H9 (cell line): ENCODE results near the gene CHURC1. TPM values are rescaled to one million over a fixed set of nuclear protein-coding genes. Genes with fewer than 3 reads are reported as not detected.

Experiments used
- DNase-seq: peaks from one replicate; pipeline ENCODE4 v3.0.0-alpha.2; 2017
- H2AFZ ChIP-seq: one replicate; pipeline ENCODE4 v1.6.1; 2013; ENCODE audit warnings: mild to moderate bottlenecking, low read length, control low read depth, moderate library complexity
- H2AK5ac ChIP-seq: 2 replicates; pipeline ENCODE4 v1.6.1; 2013; ENCODE audit warnings: low read length, control low read depth, mixed read lengths; ENCODE audit not compliant: insufficient read length
- H2BK120ac ChIP-seq: one replicate; pipeline ENCODE4 v1.6.1; 2013; ENCODE audit warnings: low read depth, mild to moderate bottlenecking, low read length, control low read depth, inconsistent platforms; ENCODE audit not compliant: poor library complexity, severe bottlenecking
- H2BK12ac ChIP-seq: 2 replicates; pipeline ENCODE4 v1.6.1; 2013; ENCODE audit warnings: low read length, control low read depth, mixed read lengths, low read depth; ENCODE audit not compliant: insufficient read length
- H2BK15ac ChIP-seq: 2 replicates; pipeline ENCODE4 v1.6.1; 2013; ENCODE audit warnings: low read depth, low read length, control low read depth
- H2BK20ac ChIP-seq: one replicate; pipeline ENCODE4 v1.6.1; 2013; ENCODE audit warnings: low read depth, mild to moderate bottlenecking, low read length, control low read depth, inconsistent platforms; ENCODE audit not compliant: poor library complexity, severe bottlenecking
- H2BK5ac ChIP-seq: 2 replicates; pipeline ENCODE4 v1.6.1; 2013; ENCODE audit warnings: low read length, control low read depth, mixed read lengths; ENCODE audit not compliant: insufficient read length
- H3K14ac ChIP-seq: 2 replicates; pipeline ENCODE4 v1.6.1; 2013; ENCODE audit warnings: low read length, control low read depth; ENCODE audit not compliant: insufficient read depth
- H3K18ac ChIP-seq: 2 replicates; pipeline ENCODE4 v1.6.1; 2013; ENCODE audit warnings: low read depth, mild to moderate bottlenecking, mixed read lengths, low read length, control low read depth; ENCODE audit not compliant: insufficient read length
- H3K23ac ChIP-seq: 2 replicates; pipeline ENCODE4 v1.6.1; 2013; ENCODE audit warnings: low read length, control low read depth, mixed read lengths, low read depth; ENCODE audit not compliant: insufficient read length
- H3K23me2 ChIP-seq: 2 replicates; pipeline ENCODE4 v1.6.1; 2013; ENCODE audit warnings: low read depth, mild to moderate bottlenecking, mixed read lengths, low read length, control low read depth; ENCODE audit not compliant: insufficient read length, poor library complexity, severe bottlenecking
- H3K27ac ChIP-seq: 2 replicates; pipeline ENCODE4 v1.5.1; 2013; ENCODE audit warnings: low read length, control low read depth, mixed read lengths, low read depth; ENCODE audit not compliant: insufficient read length
- H3K27me3 ChIP-seq: 2 replicates; pipeline ENCODE4 v1.6.1; 2013; ENCODE audit warnings: low read length, control low read depth, inconsistent platforms; ENCODE audit not compliant: insufficient read depth
- H3K4ac ChIP-seq: 2 replicates; pipeline ENCODE4 v1.6.1; 2013; ENCODE audit warnings: low read depth, mild to moderate bottlenecking, control low read depth, inconsistent platforms, low read length, moderate library complexity
- H3K4me1 ChIP-seq: 2 replicates; pipeline ENCODE4 v1.6.1; 2013; ENCODE audit warnings: low read length, control low read depth, inconsistent platforms; ENCODE audit not compliant: insufficient read depth
- H3K4me2 ChIP-seq: 2 replicates; pipeline ENCODE4 v1.6.1; 2013; ENCODE audit warnings: low read length, control low read depth, mixed read lengths; ENCODE audit not compliant: insufficient read length, insufficient read depth
- H3K56ac ChIP-seq: 2 replicates; pipeline ENCODE4 v1.6.1; 2013; ENCODE audit warnings: low read depth, mild to moderate bottlenecking, mixed read lengths, low read length, control low read depth; ENCODE audit not compliant: insufficient read length
- H3K79me1 ChIP-seq: 2 replicates; pipeline ENCODE4 v1.6.1; 2013; ENCODE audit warnings: low read depth, mild to moderate bottlenecking, moderate library complexity, low read length, control low read depth, inconsistent platforms; ENCODE audit not compliant: insufficient read depth, poor library complexity, severe bottlenecking
- H3K79me2 ChIP-seq: 2 replicates; pipeline ENCODE4 v1.6.1; 2013; ENCODE audit warnings: low read length, control low read depth, inconsistent platforms; ENCODE audit not compliant: insufficient read depth
- H3K9ac ChIP-seq: 2 replicates; pipeline ENCODE4 v1.6.1; 2013; ENCODE audit warnings: low read length, control low read depth, mixed read lengths; ENCODE audit not compliant: insufficient read length; ENCODE audit errors: extremely low read depth
- H3K9me3 ChIP-seq: one replicate; pipeline ENCODE4 v1.6.1; 2013; ENCODE audit warnings: low read depth, low read length, inconsistent platforms; ENCODE audit not compliant: control insufficient read depth
- H3T11ph ChIP-seq: one replicate; pipeline ENCODE4 v1.6.1; 2013; ENCODE audit warnings: mild to moderate bottlenecking, low read length, control low read depth, inconsistent platforms
- H4K20me1 ChIP-seq: one replicate; pipeline ENCODE4 v1.6.1; 2013; ENCODE audit not compliant: control insufficient read depth, insufficient read length, insufficient read depth
- H4K5ac ChIP-seq: 2 replicates; pipeline ENCODE4 v1.6.1; 2013; ENCODE audit warnings: low read depth, mild to moderate bottlenecking, mixed read lengths, low read length, control low read depth; ENCODE audit not compliant: insufficient read length
- H4K8ac ChIP-seq: replicated peaks from 2 replicates; pipeline ENCODE4 v1.6.1; 2013; ENCODE audit warnings: low read length, control low read depth, mixed read lengths, low read depth; ENCODE audit not compliant: insufficient read length
- H4K91ac ChIP-seq: 2 replicates; pipeline ENCODE4 v1.6.1; 2013; ENCODE audit warnings: low read depth, mild to moderate bottlenecking, moderate library complexity, mixed read lengths, low read length, control low read depth; ENCODE audit not compliant: insufficient read length
- H3K27ac Mint-ChIP-seq, 3 experiments: 2 replicates in 2 of 3; 3 replicates in 1 of 3; pipeline ENCODE4 v1.8.0; 2020 to 2021; ENCODE audit warnings: mixed read lengths in 3 of 3, mild to moderate bottlenecking in 1 of 3, moderate library complexity in 1 of 3
- H3K27me3 Mint-ChIP-seq: 2 replicates; pipeline ENCODE4 v1.8.0; 2021; ENCODE audit warnings: low read depth, mild to moderate bottlenecking, moderate library complexity, mixed read lengths
- H3K36me3 Mint-ChIP-seq, 3 experiments: 2 replicates in 2 of 3; 3 replicates in 1 of 3; pipeline ENCODE4 v1.8.0; 2020 to 2021; ENCODE audit warnings: low read depth in 3 of 3, mixed read lengths in 3 of 3; ENCODE audit not compliant: insufficient read depth in 1 of 3
- H3K4me1 Mint-ChIP-seq, 2 experiments: 2 replicates each; pipeline ENCODE4 v1.8.0; 2020; ENCODE audit warnings: mixed read lengths in 2 of 2
- H3K4me3 Mint-ChIP-seq, 2 experiments: 2 replicates in 1 of 2; 3 replicates in 1 of 2; pipeline ENCODE4 v1.8.0; 2020 to 2021; ENCODE audit warnings: mild to moderate bottlenecking in 2 of 2, mixed read lengths in 2 of 2, moderate library complexity in 1 of 2
- H3K9me3 Mint-ChIP-seq, 2 experiments: 2 replicates in 1 of 2; 3 replicates in 1 of 2; pipeline ENCODE4 v1.8.0; 2020; ENCODE audit warnings: mild to moderate bottlenecking in 2 of 2, mixed read lengths in 2 of 2, moderate library complexity in 1 of 2
- WGBS: extraction: QIAGEN DNeasy Blood & Tissue Kit; methylation state at CpG from one replicate; pipeline ENCODE4 v1.1.7; 2013; ENCODE audit warnings: missing lambda C conversion rate, low lambda C conversion rate, mixed read lengths; ENCODE audit not compliant: insufficient read length; ENCODE audit errors: extremely low coverage; 5-methylcytosine and 5-hydroxymethylcytosine counted together
- total RNA-seq: library from RNA; stranded (reverse); gene quantifications from 2 replicates; pipeline ENCODE4 v1.2.1, GENCODE V29; 2021
- TF ChIP-seq, protein P1 (sequence below): fragments of 200-600 bp; sonication (generic); conservative IDR thresholded peaks from 3 replicates; pipeline ENCODE4 v1.8.0; 2021; ENCODE audit warnings: antibody characterized with exemption, mild to moderate bottlenecking

Gene CHURC1
- total RNA-seq, 1 experiment from 2014 or later = 58.7 TPM

DNA sequence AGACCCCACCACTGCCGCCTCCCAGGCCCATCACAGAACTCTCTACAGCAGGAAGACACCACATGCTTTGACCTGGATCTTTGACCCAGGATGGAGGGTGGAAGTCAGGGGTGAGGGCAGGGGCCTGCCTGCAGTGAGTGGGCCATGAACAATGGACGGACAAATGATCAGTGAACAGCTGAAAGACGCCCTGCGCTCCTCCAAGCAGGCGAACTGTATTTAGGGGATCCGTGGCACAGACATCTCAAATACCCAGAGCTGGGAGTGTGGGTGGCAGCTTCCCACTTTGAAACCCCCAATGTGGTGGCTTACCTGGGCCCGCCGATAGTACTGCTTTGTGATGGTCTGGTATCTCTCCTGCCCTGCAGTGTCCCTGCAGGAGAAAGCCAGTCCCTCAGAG lies 37.0 kb downstream of the CHURC1 start:
- Histone ChIP-seq H4K20me1 (no peaks in the 10 kb centered on the region), H2AK5ac (no peak overlapping the region), H3K4ac (no peak overlapping the region), H3K23me2 (no peaks in the 10 kb centered on the region), H2BK5ac (no peak overlapping the region), H3K79me1 (no peaks in the 10 kb centered on the region), H3K27me3 (no peaks in the 10 kb centered on the region), H3K27ac (no peak overlapping the region), H3K56ac (no peak overlapping the region), H3K9me3 (no peaks in the 10 kb centered on the region), H4K91ac (no peak overlapping the region), H4K5ac (no peak overlapping the region), H3K18ac (no peak overlapping the region), H2BK12ac (no peak overlapping the region), H3K79me2 (no peaks in the 10 kb centered on the region), H3K4me1 (peaks cover 6% of the 10 kb centered on the region; the same call in 1 of the 2 replicates), H3K14ac (no peak overlapping the region), H3K23ac (no peak overlapping the region), H3K4me2 (no peak overlapping the region), H3T11ph (no peak overlapping the region), H3K9ac (no peak overlapping the region), H2AFZ (no peak overlapping the region), H4K8ac (no peak overlapping the region), H2BK20ac (no peak overlapping the region), H2BK120ac (no peak overlapping the region), H2BK15ac (no peak overlapping the region)
- no peak for DNase-seq
- no peaks in the 10 kb centered on the region for H3K27me3 Mint-ChIP-seq
- H3K27ac Mint-ChIP-seq = no peak overlapping the region; a peak in 1 of 7 replicates
- peaks cover 24 to 27% of the 10 kb centered on the region in 2 experiments for H3K4me1 Mint-ChIP-seq
- H3K9me3 Mint-ChIP-seq = no peaks in the 10 kb centered on the region
- peaks cover 11 to 60% (median 46%) of the 10 kb centered on the region in 3 experiments for H3K36me3 Mint-ChIP-seq
- TF ChIP-seq, protein P1, sequence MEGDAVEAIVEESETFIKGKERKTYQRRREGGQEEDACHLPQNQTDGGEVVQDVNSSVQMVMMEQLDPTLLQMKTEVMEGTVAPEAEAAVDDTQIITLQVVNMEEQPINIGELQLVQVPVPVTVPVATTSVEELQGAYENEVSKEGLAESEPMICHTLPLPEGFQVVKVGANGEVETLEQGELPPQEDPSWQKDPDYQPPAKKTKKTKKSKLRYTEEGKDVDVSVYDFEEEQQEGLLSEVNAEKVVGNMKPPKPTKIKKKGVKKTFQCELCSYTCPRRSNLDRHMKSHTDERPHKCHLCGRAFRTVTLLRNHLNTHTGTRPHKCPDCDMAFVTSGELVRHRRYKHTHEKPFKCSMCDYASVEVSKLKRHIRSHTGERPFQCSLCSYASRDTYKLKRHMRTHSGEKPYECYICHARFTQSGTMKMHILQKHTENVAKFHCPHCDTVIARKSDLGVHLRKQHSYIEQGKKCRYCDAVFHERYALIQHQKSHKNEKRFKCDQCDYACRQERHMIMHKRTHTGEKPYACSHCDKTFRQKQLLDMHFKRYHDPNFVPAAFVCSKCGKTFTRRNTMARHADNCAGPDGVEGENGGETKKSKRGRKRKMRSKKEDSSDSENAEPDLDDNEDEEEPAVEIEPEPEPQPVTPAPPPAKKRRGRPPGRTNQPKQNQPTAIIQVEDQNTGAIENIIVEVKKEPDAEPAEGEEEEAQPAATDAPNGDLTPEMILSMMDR = no peak
- WGBS = no CpG with 5 or more reads among the region's 8 CpGs
- H3K4me3 Mint-ChIP-seq = no peak overlapping the region; a peak in 1 of 5 replicates
